CD4-positive, CD25-positive, alpha-beta regulatory T cell (primary cell): ENCODE data around the gene SAMHD1. TPM values are rescaled to one million over a fixed set of nuclear protein-coding genes. Genes with fewer than 3 reads are reported as not detected.
A peak's percentile ranks its signal among the peaks of the same experiment; 100 is the strongest.

Experiments used
- ATAC-seq, 2 donors: fragments of 150-1000 bp; cut with Tn5 transposase; one replicate each; pipeline ENCODE4 v1.10.0; 2021; ENCODE audit warnings: low read depth in 2 of 2, moderate number of reproducible peaks in 2 of 2, moderate library complexity in 1 of 2
- DNase-seq, 3 donors: peaks; one replicate each; pipeline versions ENCODE4 v3.0.0 to v3.0.0-alpha.2; 2012 to 2022; ENCODE audit warnings: mixed read lengths in 1 of 3
- H3K27ac ChIP-seq: one replicate; pipeline ENCODE4 v1.7.0; 2013; ENCODE audit warnings: mild to moderate bottlenecking, low read length; ENCODE audit not compliant: insufficient read depth, poor library complexity, severe bottlenecking
- H3K27me3 ChIP-seq: one replicate; pipeline ENCODE4 v1.7.0; 2013; ENCODE audit warnings: low read length; ENCODE audit not compliant: control insufficient read depth, insufficient read depth
- H3K36me3 ChIP-seq: one replicate; pipeline ENCODE4 v1.7.0; 2013; ENCODE audit warnings: mild to moderate bottlenecking, low read length, moderate library complexity; ENCODE audit not compliant: control insufficient read depth, insufficient read depth
- H3K4me1 ChIP-seq: 2 replicates; pipeline ENCODE4 v1.7.0; 2013; ENCODE audit warnings: mild to moderate bottlenecking, low read length; ENCODE audit not compliant: insufficient read depth, control insufficient read depth, poor library complexity, severe bottlenecking
- H3K4me3 ChIP-seq: one replicate; pipeline ENCODE4 v1.7.0; 2013; ENCODE audit warnings: low read depth, mild to moderate bottlenecking, low read length, moderate library complexity
- H3K9me3 ChIP-seq, 2 experiments: 1 replicate in 1 of 2; 2 replicates in 1 of 2; pipeline ENCODE4 v1.7.0; 2013; ENCODE audit warnings: low read length in 2 of 2, mild to moderate bottlenecking in 1 of 2, moderate library complexity in 1 of 2; ENCODE audit not compliant: control insufficient read depth in 2 of 2
- H3K27ac Mint-ChIP-seq, 3 donors: one replicate each; pipeline ENCODE4 v1.8.0; 2020 to 2022; ENCODE audit warnings: mild to moderate bottlenecking in 3 of 3, mixed read lengths in 3 of 3, moderate library complexity in 2 of 3
- H3K27me3 Mint-ChIP-seq: one replicate; pipeline ENCODE4 v1.8.0; 2022; ENCODE audit warnings: mild to moderate bottlenecking, mixed read lengths
- H3K36me3 Mint-ChIP-seq: one replicate; pipeline ENCODE4 v1.8.0; 2020; ENCODE audit warnings: mixed read lengths
- H3K4me1 Mint-ChIP-seq, 4 donors: one replicate each; pipeline ENCODE4 v1.8.0; 2020 to 2022; ENCODE audit warnings: mixed read lengths in 4 of 4, mild to moderate bottlenecking in 1 of 4
- H3K4me3 Mint-ChIP-seq, 4 donors: one replicate each; pipeline ENCODE4 v1.8.0; 2020 to 2022; ENCODE audit warnings: mild to moderate bottlenecking in 4 of 4, mixed read lengths in 4 of 4, moderate library complexity in 3 of 4
- H3K9me3 Mint-ChIP-seq, 7 donors: one replicate each; pipeline ENCODE4 v1.8.0; 2020 to 2022; ENCODE audit warnings: mixed read lengths in 7 of 7, mild to moderate bottlenecking in 3 of 7, moderate library complexity in 2 of 7
- polyA plus RNA-seq, 4 donors: library from polyadenylated mRNA; unstranded; fragments of 300-500 nt; fragmentation: Illumina TruSeq; gene quantifications; one replicate each; pipeline ENCODE4 v1.2.3, GENCODE V29; 2021
- total RNA-seq: library from RNA; stranded (reverse); gene quantifications from one replicate; pipeline ENCODE4 v1.2.3, GENCODE V29; 2022

Gene SAMHD1
- total and polyA plus RNA-seq, 5 donors from 2014 or later = 327 to 723 (median 416) TPM

DNA sequence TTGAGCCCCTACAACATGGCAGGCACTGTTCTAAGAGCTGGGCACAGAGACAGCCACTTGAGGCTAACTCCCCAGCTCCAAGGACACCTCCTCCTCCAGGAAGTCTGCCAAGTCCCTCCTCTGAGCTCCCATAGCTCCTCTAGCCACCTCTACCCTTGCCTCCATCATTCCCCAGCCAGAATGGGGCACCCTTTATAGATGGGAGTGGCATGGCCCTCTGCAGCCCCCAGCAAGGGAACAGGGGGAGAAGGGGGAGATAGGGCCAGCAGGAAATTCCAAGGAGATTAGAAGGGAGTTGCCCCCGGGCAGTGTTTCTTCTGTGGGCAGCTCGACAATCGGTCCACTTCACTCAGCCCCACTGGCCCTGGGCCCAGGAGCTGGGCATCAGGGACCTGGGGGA, 95.3 kb downstream of the SAMHD1 start:
- peak overlapping the region in 2 of 3 donors; percentile 1 to 49 for H3K27ac Mint-ChIP-seq
- Histone ChIP-seq H3K9me3 (no peaks in the 10 kb centered on the region), H3K4me1 (peaks cover 5% of the 10 kb centered on the region), H3K4me3 (no peak overlapping the region), H3K27ac (no peak overlapping the region), H3K27me3 (no peaks in the 10 kb centered on the region), H3K36me3 (no peaks in the 10 kb centered on the region)
- peaks cover 21% of the 10 kb centered on the region for H3K27me3 Mint-ChIP-seq
- peaks cover 0 to 3% (median 0%) of the 10 kb centered on the region in 7 donors for H3K9me3 Mint-ChIP-seq
- no peaks in the 10 kb centered on the region for H3K36me3 Mint-ChIP-seq
- peaks cover 0 to 19% (median 14%) of the 10 kb centered on the region in 4 donors for H3K4me1 Mint-ChIP-seq
- DNase-seq (no peak), ATAC-seq (no peak)
- no peak overlapping the region for H3K4me3 Mint-ChIP-seq

- Histone ChIP-seq H3K4me3 (no peak overlapping the region), H3K36me3 (no peaks in the 10 kb centered on the region), H3K27me3 (no peaks in the 10 kb centered on the region), H3K9me3 (no peaks in the 10 kb centered on the region), H3K4me1 (peaks cover 5% of the 10 kb centered on the region), H3K27ac (no peak overlapping the region)
- no peak overlapping the region for H3K27ac Mint-ChIP-seq
- H3K4me1 Mint-ChIP-seq = peaks cover 0 to 19% (median 13%) of the 10 kb centered on the region in 4 donors
- no peaks in the 10 kb centered on the region for H3K36me3 Mint-ChIP-seq
- H3K27me3 Mint-ChIP-seq = peaks cover 13% of the 10 kb centered on the region
- no peak for ATAC-seq
- DNase-seq = no peak
- peaks cover 0 to 3% (median 0%) of the 10 kb centered on the region in 7 donors for H3K9me3 Mint-ChIP-seq
- no peak overlapping the region for H3K4me3 Mint-ChIP-seq
These were observed 96.3 kb downstream of the SAMHD1 start for GRCh38 chr20:36855241-36855657.

- H3K9me3 Mint-ChIP-seq = peaks cover 0 to 3% (median 0%) of the 10 kb centered on the region in 7 donors
- Histone ChIP-seq H3K27me3 (no peaks in the 10 kb centered on the region), H3K9me3 (no peaks in the 10 kb centered on the region), H3K36me3 (no peaks in the 10 kb centered on the region), H3K4me3 (no peak overlapping the region), H3K27ac (no peak overlapping the region), H3K4me1 (peaks cover 5% of the 10 kb centered on the region)
- peaks cover 8% of the 10 kb centered on the region for H3K27me3 Mint-ChIP-seq
- DNase-seq = no peak
- no peaks in the 10 kb centered on the region for H3K36me3 Mint-ChIP-seq
- peaks cover 0 to 19% (median 13%) of the 10 kb centered on the region in 4 donors for H3K4me1 Mint-ChIP-seq
- no peak overlapping the region for H3K4me3 Mint-ChIP-seq
- no peak for ATAC-seq
- H3K27ac Mint-ChIP-seq = peak overlapping the region in 1 of 3 donors; percentile 67
These were observed 96.9 kb downstream of the SAMHD1 start for GRCh38 chr20:36854348-36855240.

DNA sequence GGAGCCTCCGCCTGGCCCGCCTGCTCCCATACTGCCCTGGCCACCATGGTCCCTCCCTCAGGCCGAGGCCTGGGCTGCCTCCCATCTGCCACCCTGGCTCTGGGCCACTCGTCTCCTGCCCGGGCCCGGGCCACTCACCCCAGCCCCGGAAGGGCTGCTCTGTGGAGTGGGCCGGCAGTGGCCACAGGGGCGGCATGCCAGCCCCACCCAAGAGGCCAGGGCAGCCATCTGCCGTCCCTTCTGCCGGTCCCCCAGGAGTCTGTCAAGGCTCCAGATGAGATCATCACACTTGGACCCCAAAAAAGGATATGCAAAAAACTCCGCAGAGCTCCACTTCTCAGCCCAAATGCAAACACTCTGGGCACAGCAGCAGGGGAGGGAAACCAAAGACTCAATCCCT, 99.3 kb downstream of the SAMHD1 start:
- H3K27ac Mint-ChIP-seq = no peak overlapping the region

GRCh38 chr20:36851490-36851889, 100.0 kb downstream of the SAMHD1 start:
- no peaks in the 10 kb centered on the region for H3K27me3 Mint-ChIP-seq
- no peak for ATAC-seq
- peaks cover 0 to 11% (median 7%) of the 10 kb centered on the region in 4 donors for H3K4me1 Mint-ChIP-seq
- peak overlapping the region in 1 of 4 donors; percentile 66 for H3K4me3 Mint-ChIP-seq
- Histone ChIP-seq H3K27me3 (no peaks in the 10 kb centered on the region), H3K27ac (no peak overlapping the region), H3K36me3 (no peaks in the 10 kb centered on the region), H3K4me1 (peaks cover 5% of the 10 kb centered on the region), H3K9me3 (no peaks in the 10 kb centered on the region), H3K4me3 (no peak overlapping the region)
- no peaks in the 10 kb centered on the region for H3K36me3 Mint-ChIP-seq
- H3K9me3 Mint-ChIP-seq = peaks cover 0 to 3% (median 0%) of the 10 kb centered on the region in 7 donors
- no peak for DNase-seq
- no peak overlapping the region for H3K27ac Mint-ChIP-seq

More for the DNA sequence above, 99.3 kb downstream of the SAMHD1 start:
- Histone ChIP-seq H3K36me3 (no peaks in the 10 kb centered on the region), H3K27me3 (no peaks in the 10 kb centered on the region), H3K4me3 (no peak overlapping the region), H3K9me3 (no peaks in the 10 kb centered on the region), H3K27ac (no peak overlapping the region), H3K4me1 (peaks cover 5% of the 10 kb centered on the region)
- H3K4me1 Mint-ChIP-seq = peaks cover 0 to 18% (median 12%) of the 10 kb centered on the region in 4 donors
- peaks cover 4% of the 10 kb centered on the region for H3K27me3 Mint-ChIP-seq
- peaks cover 0 to 3% (median 0%) of the 10 kb centered on the region in 7 donors for H3K9me3 Mint-ChIP-seq
- H3K4me3 Mint-ChIP-seq = no peak overlapping the region
- ATAC-seq (no peak), DNase-seq (no peak)
- no peaks in the 10 kb centered on the region for H3K36me3 Mint-ChIP-seq

DNA sequence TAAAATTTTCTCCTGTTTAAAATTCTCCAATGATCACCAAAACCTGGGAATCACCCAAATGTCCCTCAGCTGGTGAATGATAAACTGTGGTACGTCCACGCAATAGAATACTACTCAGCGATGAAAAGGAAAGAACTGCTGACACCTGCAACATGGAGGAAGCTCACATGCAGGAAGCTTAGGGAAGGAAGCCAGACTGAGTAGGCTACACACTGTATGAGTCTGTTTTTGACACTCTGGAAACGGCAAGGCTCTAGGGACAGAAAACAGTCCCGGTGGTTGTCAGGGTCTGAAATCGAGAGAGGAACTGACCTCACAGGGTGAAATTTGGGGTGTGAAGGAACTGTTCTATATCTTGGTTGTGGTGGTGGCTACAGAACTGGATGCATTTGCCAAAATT, 100.7 kb downstream of the SAMHD1 start:
- peaks cover 0 to 5% (median 3%) of the 10 kb centered on the region in 4 donors for H3K4me1 Mint-ChIP-seq
- Histone ChIP-seq H3K27ac (no peak overlapping the region), H3K27me3 (no peaks in the 10 kb centered on the region), H3K4me3 (no peak overlapping the region), H3K4me1 (no peaks in the 10 kb centered on the region), H3K36me3 (no peaks in the 10 kb centered on the region), H3K9me3 (no peaks in the 10 kb centered on the region)
- ATAC-seq (no peak), DNase-seq (no peak)
- no peak overlapping the region for H3K4me3 Mint-ChIP-seq
- no peak overlapping the region for H3K27ac Mint-ChIP-seq
- H3K27me3 Mint-ChIP-seq = no peaks in the 10 kb centered on the region
- H3K9me3 Mint-ChIP-seq = peaks cover 0 to 3% (median 0%) of the 10 kb centered on the region in 7 donors
- H3K36me3 Mint-ChIP-seq = no peaks in the 10 kb centered on the region

DNA sequence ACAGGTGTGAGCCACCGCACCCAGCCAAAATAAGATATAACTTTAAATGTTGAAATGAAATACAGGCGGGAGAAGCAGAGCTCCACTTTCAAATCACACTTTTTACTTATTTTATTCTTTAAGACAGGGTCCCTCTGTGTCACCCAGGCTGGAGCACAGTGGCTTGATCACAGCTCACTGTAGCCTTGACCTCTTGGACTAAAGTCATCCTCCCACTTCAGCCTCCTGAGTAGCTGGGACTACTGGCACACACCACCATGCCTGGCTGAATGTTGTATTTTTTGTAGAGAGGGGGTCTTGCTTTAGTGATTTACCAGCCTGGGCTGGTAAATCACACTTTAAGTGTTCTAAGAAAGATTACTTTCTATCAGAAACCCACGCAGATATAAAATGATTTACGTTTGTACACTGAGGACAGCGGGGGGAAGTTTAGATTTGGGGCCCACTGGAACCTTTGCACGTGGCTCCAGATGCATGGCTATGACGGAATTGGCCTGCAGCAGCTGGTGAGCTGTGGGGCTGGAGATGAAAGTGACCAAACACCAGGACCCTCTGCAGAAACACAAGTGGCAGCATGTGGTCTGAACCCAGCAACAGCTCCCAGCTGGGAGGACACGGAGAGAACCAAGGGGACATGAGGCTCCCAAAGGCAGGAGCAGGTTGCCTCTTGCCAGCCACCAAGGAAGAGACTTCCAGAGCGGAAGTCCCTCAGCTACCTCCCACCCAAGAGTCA, 102.0 kb downstream of the SAMHD1 start:
- no peak overlapping the region for H3K27ac ChIP-seq
- ATAC-seq = no peak
- no peak overlapping the region for H3K4me3 Mint-ChIP-seq

More for the DNA sequence above, 102.0 kb downstream of the SAMHD1 start:
- Histone ChIP-seq H3K4me3 (no peak overlapping the region), H3K27me3 (no peaks in the 10 kb centered on the region), H3K4me1 (no peaks in the 10 kb centered on the region), H3K36me3 (no peaks in the 10 kb centered on the region), H3K9me3 (no peaks in the 10 kb centered on the region)
- H3K9me3 Mint-ChIP-seq = peaks cover 0 to 3% (median 0%) of the 10 kb centered on the region in 7 donors
- no peak overlapping the region for H3K27ac Mint-ChIP-seq
- H3K27me3 Mint-ChIP-seq = no peaks in the 10 kb centered on the region
- no peaks in the 10 kb centered on the region for H3K36me3 Mint-ChIP-seq
- no peak for DNase-seq
- H3K4me1 Mint-ChIP-seq = peaks cover 0 to 5% (median 1%) of the 10 kb centered on the region in 4 donors
